C4-2B (cell line): ENCODE data around the gene MAP2.

ENCODE experiments used
- H3K27ac ChIP-seq: fragments of 450-650 bp; 2 replicates; pipeline ENCODE4 v1.5.1; 2017
- CTCF ChIP-seq: fragments of 450-650 bp; conservative IDR thresholded peaks from 2 replicates; pipeline ENCODE4 v1.5.1; 2017; ENCODE audit warnings: mild to moderate bottlenecking
- ZFX ChIP-seq: fragments of 450-650 bp; IDR thresholded peaks from 2 replicates; pipeline ENCODE4 v1.6.1; 2017

Gene MAP2

DNA sequence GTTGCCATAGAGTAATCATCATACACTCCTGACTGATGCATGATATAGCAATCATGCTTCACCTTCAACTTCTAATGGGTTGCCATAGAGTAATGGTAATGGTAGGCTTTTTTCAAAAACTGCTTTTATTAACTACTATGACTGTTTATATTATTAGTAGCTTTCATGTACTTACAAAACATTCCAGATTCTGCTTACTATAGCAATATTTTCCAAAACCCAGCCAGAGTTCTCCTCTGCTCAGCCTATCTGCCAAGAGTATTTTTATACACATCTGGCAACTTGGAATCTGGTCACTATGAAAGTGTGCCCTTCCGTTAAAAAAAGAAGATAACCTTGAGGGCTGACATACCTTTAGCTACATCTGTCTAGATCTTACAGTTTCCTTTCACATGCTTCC is 342.8 kb downstream of the MAP2 start:
- TF ChIP-seq ZFX (no peak), CTCF (no peak)
- no peak overlapping the region for H3K27ac ChIP-seq

DNA sequence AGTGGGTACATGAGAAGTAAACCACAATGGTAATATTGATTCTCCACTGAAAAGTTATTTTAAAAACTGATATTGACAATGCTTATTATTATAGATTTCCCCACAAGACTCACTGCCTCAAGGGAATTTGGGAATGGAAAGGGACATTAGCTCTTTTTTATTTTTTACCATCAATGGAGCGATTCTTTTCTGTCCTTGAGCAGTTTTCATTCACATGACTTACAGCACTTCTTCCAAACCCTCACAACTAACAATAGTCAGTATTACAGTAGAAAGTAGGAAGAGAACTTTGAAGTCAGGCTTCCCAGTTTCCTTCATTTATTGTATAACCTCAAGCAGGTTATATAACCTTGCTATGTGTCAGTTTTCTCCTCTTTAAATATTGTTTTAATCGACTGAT is 343.5 kb downstream of the MAP2 start:
- TF ChIP-seq CTCF (no peak), ZFX (no peak)
- H3K27ac ChIP-seq: no peak overlapping the region

GRCh38 chr2:209768557-209768956 is 344.7 kb downstream of the MAP2 start:
- H3K27ac ChIP-seq: no peak overlapping the region
- no peak for TF ChIP-seq CTCF
- TF ChIP-seq ZFX: no peak

DNA sequence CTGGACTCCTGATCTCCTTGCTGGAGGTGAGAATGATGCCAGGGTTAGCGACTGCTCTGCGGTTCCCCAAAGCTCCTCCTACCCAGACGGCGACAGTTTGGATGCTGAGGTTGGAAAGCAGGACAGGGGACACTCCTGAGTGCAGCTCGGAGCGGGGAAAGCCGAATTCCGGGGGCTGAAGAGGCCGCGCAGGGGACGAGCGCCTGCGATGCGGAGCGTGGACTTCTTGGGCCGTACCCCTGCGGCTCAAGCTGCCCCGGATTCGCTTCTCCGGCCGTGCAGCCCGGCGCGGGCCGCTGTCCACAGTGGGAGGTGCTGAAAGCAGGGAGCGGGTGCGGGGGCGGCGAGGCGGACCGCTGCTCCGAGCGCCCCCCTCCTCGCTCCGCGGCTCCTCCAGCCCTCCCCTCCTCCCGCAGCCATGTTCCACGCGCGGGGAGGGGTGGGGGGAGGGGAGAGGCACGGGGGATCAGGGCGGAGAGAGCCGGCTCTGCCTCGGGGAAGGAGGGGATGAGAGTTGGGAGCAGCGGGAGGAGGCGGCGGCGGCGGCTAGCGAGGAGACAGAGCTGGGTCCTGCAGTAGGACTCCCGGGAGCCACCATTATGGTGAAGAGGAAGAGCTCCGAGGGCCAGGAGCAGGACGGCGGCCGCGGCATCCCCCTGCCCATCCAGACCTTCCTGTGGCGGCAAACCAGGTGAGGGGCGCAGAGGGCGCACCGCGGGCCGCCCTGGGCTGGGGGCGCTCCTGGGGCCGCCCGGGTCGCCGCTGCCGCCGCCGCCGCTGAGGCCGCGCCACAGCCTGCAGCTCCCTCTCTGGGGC is 347.8 kb downstream of the MAP2 start, which contains the start of gene UNC80:
UNC80 (plus strand) TSS at position 359 of the 816 bp plus-strand sequence; CDS start at position 600, 241 bp downstream.
- peak within 1 kb of the TSS; percentile 44 for H3K27ac ChIP-seq
- TF ChIP-seq ZFX: no peak
- no peak for TF ChIP-seq CTCF

GRCh38 chr2:209772290-209772685 is 348.4 kb downstream of the MAP2 start:
- peak overlapping the region; percentile 44; the same call in 1 of the 2 replicates for H3K27ac ChIP-seq
- TF ChIP-seq ZFX (no peak), CTCF (no peak)

GRCh38 chr2:209773377-209773776 is 349.5 kb downstream of the MAP2 start:
- H3K27ac ChIP-seq: no peak overlapping the region
- TF ChIP-seq CTCF (no peak), ZFX (no peak)
